Epithelial cell of esophagus (primary cell): ENCODE data around the gene ELAC1.
A peak's percentile ranks its signal among the peaks of the same experiment; 100 is the strongest.

Experiments used
- DNase-seq: peaks from one replicate; pipeline ENCODE4 v3.0.0; 2010; ENCODE audit warnings: low read depth
- H3K4me3 ChIP-seq: 2 replicates; pipeline ENCODE4 v1.5.1; 2011; ENCODE audit warnings: mild to moderate bottlenecking, low read length, control low read depth
- CTCF ChIP-seq: IDR thresholded peaks from 2 replicates; pipeline ENCODE4 v1.5.1; 2011; ENCODE audit warnings: low read depth, mild to moderate bottlenecking, low read length, control low read depth, inconsistent platforms; ENCODE audit not compliant: insufficient read depth; ENCODE audit errors: missing control alignments

The ELAC1 gene

GRCh38 chr18:51017140-51017879 is 49.5 kb downstream of the ELAC1 start:
- TF ChIP-seq CTCF, result no peak
- no peak for DNase-seq
- no peak overlapping the region for H3K4me3 ChIP-seq

- H3K4me3 ChIP-seq, result no peak overlapping the region
These were observed 52.7 kb downstream of the ELAC1 start for GRCh38 chr18:51020536-51020935.

GRCh38 chr18:51021226-51021965 is 53.6 kb downstream of the ELAC1 start:
- DNase-seq, result no peak
- no peak overlapping the region for H3K4me3 ChIP-seq
- no peak for TF ChIP-seq CTCF

More at GRCh38 chr18:51020536-51020935, 52.7 kb downstream of the ELAC1 start:
- TF ChIP-seq CTCF, result no peak
- DNase-seq, result no peak

- H3K4me3 ChIP-seq, result no peak overlapping the region
- no peak for DNase-seq
- no peak for TF ChIP-seq CTCF
These were observed 57.7 kb downstream of the ELAC1 start for GRCh38 chr18:51025512-51025911.

GRCh38 chr18:51028201-51028805 is 60.5 kb downstream of the ELAC1 start:
- no peak overlapping the region for H3K4me3 ChIP-seq
- peak; percentile 54 for DNase-seq
- TF ChIP-seq CTCF, result no peak

- H3K4me3 ChIP-seq, result peak overlapping the region; percentile 49
- TF ChIP-seq CTCF, result no peak
- no peak for DNase-seq
These were observed 61.5 kb downstream of the ELAC1 start for GRCh38 chr18:51029378-51029693.
